ENCODE measurements around the gene AKR1C3. TPM values are rescaled to one million over a fixed set of nuclear protein-coding genes. Genes with fewer than 3 reads are reported as not detected.
A peak's percentile ranks its signal among the peaks of the same experiment; 100 is the strongest.

The AKR1C3 gene
- total and polyA plus RNA-seq, 4 donors = 8.9 to 116 (median 68.8) TPM

DNA sequence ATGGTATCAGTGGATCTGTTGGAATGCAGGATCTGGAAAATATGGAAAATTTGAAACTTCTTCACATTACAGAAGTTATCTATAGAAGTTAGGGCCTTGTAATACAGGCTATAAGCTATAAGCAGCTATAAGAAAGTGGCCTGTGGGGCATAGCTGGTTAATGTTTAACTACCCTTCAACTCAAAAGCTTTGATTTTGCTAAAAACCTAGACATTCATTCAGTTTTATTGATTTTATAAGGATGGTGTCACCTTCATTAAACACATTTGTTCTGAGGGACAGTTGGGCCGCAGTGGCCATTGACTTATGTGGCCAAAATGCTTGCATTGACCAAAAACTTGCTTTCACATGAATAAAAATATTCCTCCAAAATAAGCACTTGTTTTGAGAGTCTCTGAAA lies 13.1 kb upstream of the AKR1C3 start:
- no peak for TF ChIP-seq CTCF (IDR thresholded peaks at IDR 0.05; ENCODE audit: control extremely low read depth, extremely low read depth)
- ATAC-seq (ENCODE audit: insufficient read depth, low FRiP score) (no peak), DNase-seq (peak in 1 of 3 donors; percentile 31)
- H3K9ac ChIP-seq (ENCODE audit: insufficient read depth in 1 of 2, low read length in 2 of 2) = no peak overlapping the region
- H3K4me3 ChIP-seq = no peak overlapping the region
- no peaks in the 10 kb centered on the region for H3K9me3 ChIP-seq (ENCODE audit: control insufficient read depth in 4 of 4, insufficient read depth in 3 of 4, low read length in 3 of 4)
- no peaks in the 10 kb centered on the region for H3K27me3 ChIP-seq (ENCODE audit: control insufficient read depth in 3 of 3, insufficient read depth in 3 of 3, low read length in 2 of 3)
- H3K36me3 ChIP-seq (ENCODE audit: control insufficient read depth in 4 of 4, insufficient read depth in 4 of 4, low read length in 4 of 4) = no peaks in the 10 kb centered on the region
- 94 to 98% methylated on average over 1 of the region's 1 CpG for WGBS, 2 donors
- no peak overlapping the region for H3K27ac ChIP-seq (ENCODE audit: low read depth in 1 of 2, low read length in 1 of 2)
- no peaks in the 10 kb centered on the region for H3K4me1 ChIP-seq (ENCODE audit: control insufficient read depth in 5 of 5, insufficient read depth in 5 of 5, low read length in 5 of 5)

GRCh38 chr10:5088703-5089261 lies 5.4 kb upstream of the AKR1C3 start:
- H3K4me3 ChIP-seq = no peak overlapping the region
- ATAC-seq (ENCODE audit: insufficient read depth, low FRiP score) = no peak

GRCh38 chr10:5089865-5090264 lies 4.3 kb upstream of the AKR1C3 start:
- peak; percentile 3 for TF ChIP-seq CTCF (IDR thresholded peaks at IDR 0.05; ENCODE audit: control extremely low read depth, extremely low read depth)
- H3K9me3 ChIP-seq (ENCODE audit: control insufficient read depth in 4 of 4, insufficient read depth in 3 of 4, low read length in 3 of 4) = peaks cover 0 to 3% (median 0%) of the 10 kb centered on the region in 4 donors
- DNase-seq (peak in 2 of 3 donors; percentile 17 to 61), ATAC-seq (ENCODE audit: insufficient read depth, low FRiP score) (peak; percentile 54)
- no peaks in the 10 kb centered on the region for H3K27me3 ChIP-seq (ENCODE audit: control insufficient read depth in 3 of 3, insufficient read depth in 3 of 3, low read length in 2 of 3)
- peaks cover 0 to 6% (median 0%) of the 10 kb centered on the region in 5 donors for H3K4me1 ChIP-seq (ENCODE audit: control insufficient read depth in 5 of 5, insufficient read depth in 5 of 5, low read length in 5 of 5)
- WGBS, 2 donors = 40 to 71% methylated on average over 4 of the region's 4 CpGs
- no peak overlapping the region for H3K27ac ChIP-seq (ENCODE audit: low read depth in 1 of 2, low read length in 1 of 2)
- no peak overlapping the region for H3K4me3 ChIP-seq
- H3K9ac ChIP-seq (ENCODE audit: insufficient read depth in 1 of 2, low read length in 2 of 2) = no peak overlapping the region
- no peaks in the 10 kb centered on the region for H3K36me3 ChIP-seq (ENCODE audit: control insufficient read depth in 4 of 4, insufficient read depth in 4 of 4, low read length in 4 of 4)

More at GRCh38 chr10:5088703-5089261, 5.4 kb upstream of the AKR1C3 start:
- Histone ChIP-seq H3K9me3 (ENCODE audit: control insufficient read depth in 4 of 4, insufficient read depth in 3 of 4, low read length in 3 of 4) (peaks cover 0 to 3% (median 0%) of the 10 kb centered on the region in 4 donors), H3K4me1 (ENCODE audit: control insufficient read depth in 5 of 5, insufficient read depth in 5 of 5, low read length in 5 of 5) (no peaks in the 10 kb centered on the region), H3K27ac (ENCODE audit: low read depth in 1 of 2, low read length in 1 of 2) (no peak overlapping the region), H3K9ac (ENCODE audit: insufficient read depth in 1 of 2, low read length in 2 of 2) (no peak overlapping the region), H3K27me3 (ENCODE audit: control insufficient read depth in 3 of 3, insufficient read depth in 3 of 3, low read length in 2 of 3) (no peaks in the 10 kb centered on the region), H3K36me3 (ENCODE audit: control insufficient read depth in 4 of 4, insufficient read depth in 4 of 4, low read length in 4 of 4) (no peaks in the 10 kb centered on the region)
- TF ChIP-seq CTCF (IDR thresholded peaks at IDR 0.05; ENCODE audit: control extremely low read depth, extremely low read depth) = no peak
- no peak for DNase-seq
- 90 to 98% methylated on average over 2 of the region's 2 CpGs for WGBS, 2 donors

DNA sequence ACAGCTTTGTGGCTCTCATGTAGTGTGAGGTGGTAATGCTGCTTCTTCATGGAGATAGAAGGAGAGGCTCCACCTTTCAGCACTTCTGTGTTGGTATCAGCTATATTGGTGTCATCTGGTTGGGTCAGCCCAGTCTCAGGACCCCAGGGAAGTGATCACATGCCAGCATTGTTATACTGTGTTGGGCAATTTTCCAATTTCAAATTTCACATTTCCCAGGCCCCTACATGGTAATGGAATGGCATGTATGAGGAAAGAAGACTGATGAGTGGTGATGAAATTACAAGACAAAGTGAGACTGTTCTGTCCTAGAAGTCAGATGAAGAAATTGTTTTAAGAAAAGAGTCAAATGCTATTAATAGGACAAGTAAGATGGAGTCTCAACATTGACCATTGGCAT lies 3.7 kb upstream of the AKR1C3 start:
- DNase-seq (no peak), ATAC-seq (ENCODE audit: insufficient read depth, low FRiP score) (no peak)
- H3K9ac ChIP-seq (ENCODE audit: insufficient read depth in 1 of 2, low read length in 2 of 2) = no peak overlapping the region
- H3K27ac ChIP-seq (ENCODE audit: low read depth in 1 of 2, low read length in 1 of 2) = no peak overlapping the region
- no peaks in the 10 kb centered on the region for H3K27me3 ChIP-seq (ENCODE audit: control insufficient read depth in 3 of 3, insufficient read depth in 3 of 3, low read length in 2 of 3)
- peaks cover 0 to 6% (median 0%) of the 10 kb centered on the region in 5 donors for H3K4me1 ChIP-seq (ENCODE audit: control insufficient read depth in 5 of 5, insufficient read depth in 5 of 5, low read length in 5 of 5)
- no peaks in the 10 kb centered on the region for H3K36me3 ChIP-seq (ENCODE audit: control insufficient read depth in 4 of 4, insufficient read depth in 4 of 4, low read length in 4 of 4)
- no peak overlapping the region for H3K4me3 ChIP-seq
- H3K9me3 ChIP-seq (ENCODE audit: control insufficient read depth in 4 of 4, insufficient read depth in 3 of 4, low read length in 3 of 4) = peaks cover 0 to 3% (median 0%) of the 10 kb centered on the region in 4 donors
- no peak for TF ChIP-seq CTCF (IDR thresholded peaks at IDR 0.05; ENCODE audit: control extremely low read depth, extremely low read depth)
